HCT116 (cell line): ENCODE measurements around the gene KLHDC10. TPM values are rescaled to one million over a fixed set of nuclear protein-coding genes. Genes with fewer than 3 reads are reported as not detected.

Experiments used
- ATAC-seq: fragments of 200-7000 bp; cut with Tn5 transposase; 2 replicates; pipeline ENCODE4 v1.9.1; 2020; ENCODE audit warnings: mild to moderate bottlenecking, moderate library complexity
- BruUV-seq: library from RNA; stranded (reverse); fragments of 400-500 nt; replicated peaks from 2 replicates; lab custom pipeline; 2021; lab: Mats Ljungman, UMichigan
- CTCF ChIA-PET: fragments of 300-600 bp; sonication (Branson Sonifier 250); formaldehyde crosslinking; loops from one replicate; lab custom pipeline; 2021; ENCODE audit warnings: antibody characterized with exemption; lab: Charles Lee
- POLR2A ChIA-PET: fragments of 300-600, 350-600 bp; sonication (Branson Sonifier 250); formaldehyde crosslinking; loops from one replicate; lab custom pipeline; 2021; ENCODE audit warnings: antibody characterized with exemption; lab: Charles Lee
- RAD21 ChIA-PET, 2 experiments: fragments of 300-600 bp; sonication (Branson Sonifier 250); formaldehyde crosslinking; loops; one replicate each; lab custom pipeline; 2023; ENCODE audit warnings: low total read pairs in 2 of 2; ENCODE audit not compliant: uncharacterized antibody in 2 of 2, unreplicated experiment in 2 of 2, low non-redundant PET in 1 of 2; lab: Charles Lee
- DNase-seq: peaks from one replicate; pipeline ENCODE4 v3.0.0-alpha.2; 2010; ENCODE audit warnings: low read depth, low spot score
- H2AFZ ChIP-seq: fragments of 200-600 bp; shearing (Covaris generic), sonication (generic); 2 replicates; pipeline ENCODE4 v1.6.1; 2017; ENCODE audit warnings: low read depth, mixed run types, mixed read lengths, antibody characterized with exemption, low read length; ENCODE audit not compliant: poor library complexity, severe bottlenecking
- H3K27ac ChIP-seq: 2 replicates; pipeline ENCODE4 v1.5.1; 2012; ENCODE audit warnings: low read depth, low read length
- H3K27me3 ChIP-seq: fragments of 200-600 bp; sonication (generic); 2 replicates; pipeline ENCODE4 v1.6.1; 2016; ENCODE audit warnings: mixed run types, low read length, mixed read lengths; ENCODE audit not compliant: insufficient read depth
- H3K36me3 ChIP-seq, 2 experiments: fragments of 200-500 bp in 1 of 2; fragments of 200-600 bp in 1 of 2; sonication (Bioruptor generic) in 1 of 2; sonication (generic) in 1 of 2; 2 replicates each; pipeline versions ENCODE4 v1.5.1 to v1.6.1; 2014 to 2016; ENCODE audit warnings: low read length in 2 of 2, inconsistent platforms in 1 of 2, mixed read lengths in 1 of 2, mixed run types in 1 of 2; ENCODE audit not compliant: insufficient read depth in 2 of 2, control insufficient read depth in 1 of 2
- H3K4me1 ChIP-seq, 2 experiments: fragments of 200-600 bp in 1 of 2; sonication (generic) in 1 of 2; 2 replicates each; pipeline versions ENCODE4 v1.5.1 to v1.6.1; 2012 to 2017; ENCODE audit warnings: low read length in 2 of 2, inconsistent platforms in 1 of 2, mild to moderate bottlenecking in 1 of 2, mixed read lengths in 1 of 2, mixed run types in 1 of 2, moderate library complexity in 1 of 2; ENCODE audit not compliant: insufficient read depth in 2 of 2, control insufficient read depth in 1 of 2
- H3K4me2 ChIP-seq: fragments of 200-600 bp; sonication (generic); 2 replicates; pipeline ENCODE4 v1.6.1; 2017; ENCODE audit warnings: mixed run types, low read length, mixed read lengths
- H3K4me3 ChIP-seq, 2 experiments: fragments of 200-600 bp in 1 of 2; sonication (generic) in 1 of 2; replicated peaks in 1 of 2; 2 replicates each; pipeline ENCODE4 v1.5.1; 2011 to 2016; ENCODE audit warnings: low read length in 2 of 2, control low read depth in 1 of 2, low read depth in 1 of 2, mild to moderate bottlenecking in 1 of 2, mixed read lengths in 1 of 2, mixed run types in 1 of 2
- H3K79me2 ChIP-seq: fragments of 200-600 bp; sonication (generic); 2 replicates; pipeline ENCODE4 v1.6.1; 2017; ENCODE audit warnings: mild to moderate bottlenecking, mixed run types, low read length, moderate library complexity, mixed read lengths; ENCODE audit not compliant: insufficient read depth
- H3K9ac ChIP-seq: fragments of 200-600 bp; sonication (generic); 2 replicates; pipeline ENCODE4 v1.6.1; 2016; ENCODE audit warnings: low read length, mixed read lengths
- H3K9me2 ChIP-seq: fragments of 200-600 bp; sonication (generic), shearing (Covaris generic); 2 replicates; pipeline ENCODE4 v1.6.1; 2017; ENCODE audit warnings: mixed run types, mild to moderate bottlenecking, moderate library complexity; ENCODE audit not compliant: insufficient read depth
- H3K9me3 ChIP-seq, 2 experiments: fragments of 200-500 bp in 1 of 2; fragments of 200-600 bp in 1 of 2; sonication (Bioruptor generic) in 1 of 2; sonication (generic) in 1 of 2; 2 replicates each; pipeline ENCODE4 v1.6.1; 2014 to 2017; ENCODE audit warnings: low read length in 2 of 2, mixed read lengths in 2 of 2, inconsistent platforms in 1 of 2, low read depth in 1 of 2, mild to moderate bottlenecking in 1 of 2, mixed run types in 1 of 2, moderate library complexity in 1 of 2; ENCODE audit not compliant: control insufficient read depth in 1 of 2, insufficient read depth in 1 of 2
- H4K20me1 ChIP-seq: fragments of 200-600 bp; sonication (generic), shearing (Covaris generic); 2 replicates; pipeline ENCODE4 v1.6.1; 2017; ENCODE audit warnings: mixed run types, mild to moderate bottlenecking, moderate library complexity; ENCODE audit not compliant: insufficient read depth
- ATF3 ChIP-seq: IDR thresholded peaks from 2 replicates; pipeline ENCODE4 v1.6.1; 2012
- EZH2 ChIP-seq: fragments of 200-600 bp; sonication (generic); IDR thresholded peaks from 2 replicates; pipeline ENCODE4 v1.6.1; 2017; ENCODE audit warnings: antibody characterized with exemption, mixed run types
- JUND ChIP-seq: IDR thresholded peaks from 2 replicates; pipeline ENCODE4 v1.6.1; 2012
- POLR2A ChIP-seq: IDR thresholded peaks from 2 replicates; pipeline ENCODE4 v1.7.0; 2011; ENCODE audit warnings: borderline replicate concordance; ENCODE audit not compliant: insufficient read depth, insufficient read length; ENCODE audit errors: extremely low read depth
- RAD21 ChIP-seq: IDR thresholded peaks from 2 replicates; pipeline ENCODE4 v1.6.1; 2012; ENCODE audit warnings: low read depth, mild to moderate bottlenecking
- SP1 ChIP-seq: IDR thresholded peaks from 2 replicates; pipeline ENCODE4 v1.6.1; 2012; ENCODE audit warnings: low read depth
- SRF ChIP-seq: IDR thresholded peaks from 2 replicates; pipeline ENCODE4 v1.6.1; 2012; ENCODE audit warnings: low read depth
- TCF7L2 ChIP-seq: IDR thresholded peaks from 2 replicates; pipeline ENCODE4 v1.7.0; 2011; ENCODE audit warnings: borderline replicate concordance, inconsistent platforms; ENCODE audit not compliant: insufficient read depth, insufficient read length; ENCODE audit errors: extremely low read depth
- ZFX ChIP-seq: fragments of 450-650 bp; IDR thresholded peaks from 2 replicates; pipeline ENCODE4 v1.6.1; 2017
- intact Hi-C: fragments of 100-400 bp; cut with micrococcal nuclease; formaldehyde crosslinking; loops from 2 replicates; pipeline ENCODE4 v1.10.0; 2022
- total RNA-seq: library from RNA; stranded (reverse); gene quantifications from one replicate; pipeline ENCODE4 v1.2.1, GENCODE V29; 2021; ENCODE audit not compliant: unreplicated experiment
- TF ChIP-seq, protein P1 (sequence below): IDR thresholded peaks from 2 replicates; pipeline ENCODE4 v1.6.1; 2011; ENCODE audit warnings: mild to moderate bottlenecking, low read length, moderate library complexity; ENCODE audit not compliant: insufficient replicate concordance; ENCODE audit errors: extremely low read depth
- TF ChIP-seq, protein P2 (sequence below): IDR thresholded peaks from 2 replicates; pipeline ENCODE4 v1.6.1; 2012

Gene KLHDC10
- total RNA-seq, 1 experiment from 2014 or later, result 25.8 TPM

GRCh38 chr7:130131191-130131834, 61.0 kb downstream of the KLHDC10 start:
- no peak overlapping the region for H3K27ac ChIP-seq
- H3K27me3 ChIP-seq, result no peaks in the 10 kb centered on the region
- no peaks in the 10 kb centered on the region for H4K20me1 ChIP-seq
- RAD21 ChIA-PET, result no interaction called here
- peaks cover 11 to 14% of the 10 kb centered on the region in 2 experiments; a peak in 2 of 4 replicates for H3K36me3 ChIP-seq
- CTCF ChIA-PET, result no interaction called here
- BruUV-seq, result no TSS peak
- H3K79me2 ChIP-seq, result no peaks in the 10 kb centered on the region
- no peak overlapping the region for H3K4me2 ChIP-seq
- H2AFZ ChIP-seq, result no peak overlapping the region
- no peak overlapping the region for H3K9ac ChIP-seq
- H3K4me3 ChIP-seq, result no peak overlapping the region
- DNase-seq (no peak), ATAC-seq (no peak)
- TF ChIP-seq ZFX (no peak), SRF (no peak), RAD21 (no peak), TCF7L2 (no peak)
- peaks cover 0 to 8% of the 10 kb centered on the region in 2 experiments; a peak in 2 of 4 replicates for H3K4me1 ChIP-seq
- intact Hi-C loops, result no loop called here
- no peaks in the 10 kb centered on the region for H3K9me3 ChIP-seq
- H3K9me2 ChIP-seq, result no peaks in the 10 kb centered on the region
- POLR2A ChIA-PET, result no interaction called here

DNA sequence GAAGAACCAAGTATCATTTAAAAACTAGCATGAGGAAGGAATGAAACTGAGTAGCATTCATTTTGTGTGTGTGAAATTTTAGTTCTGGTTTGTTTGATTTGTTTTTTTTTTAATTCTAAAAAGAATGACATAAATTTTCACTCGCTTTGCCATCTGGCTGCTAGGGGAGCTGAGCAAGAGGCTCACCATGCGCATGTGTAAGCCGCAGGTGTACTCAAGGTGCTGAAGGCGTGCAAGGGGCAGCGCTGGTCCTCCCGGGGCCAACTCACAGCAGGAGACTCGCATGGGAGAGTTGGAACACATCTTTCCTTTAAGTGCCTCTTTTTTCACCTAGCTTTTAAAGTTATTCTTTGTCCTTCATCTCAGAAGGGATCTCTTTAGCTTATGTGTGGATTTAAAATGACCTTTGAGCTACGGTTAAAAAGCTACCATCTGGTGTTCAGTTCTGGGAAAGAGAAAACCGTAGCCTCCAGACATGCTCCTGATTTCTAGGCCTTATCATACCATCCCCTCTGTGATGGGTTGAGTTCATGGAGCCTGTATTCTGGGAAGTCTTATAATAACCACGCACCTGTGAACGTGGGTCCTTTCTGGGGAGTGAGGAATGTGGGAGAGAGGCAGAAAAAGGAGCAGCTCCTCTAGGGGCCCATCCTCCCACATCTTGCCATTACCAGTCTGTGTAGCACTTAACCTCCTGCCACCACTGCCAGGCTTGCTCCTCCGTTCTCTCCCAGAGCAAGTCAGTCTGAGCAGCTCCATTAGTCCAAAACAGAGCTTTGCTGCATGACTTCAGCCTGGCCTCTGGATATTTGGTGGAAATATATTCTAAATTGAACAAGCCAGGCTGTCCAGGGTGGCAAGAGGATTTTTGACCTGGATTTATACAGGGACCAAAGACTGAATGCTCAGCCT, 61.9 kb downstream of the KLHDC10 start:
- DNase-seq (no peak), ATAC-seq (no peak)
- Histone ChIP-seq H3K79me2 (no peaks in the 10 kb centered on the region), H2AFZ (no peak overlapping the region), H3K4me3 (no peak overlapping the region), H3K9ac (no peak overlapping the region), H3K4me2 (no peak overlapping the region), H3K9me2 (no peaks in the 10 kb centered on the region), H3K4me1 (peaks cover 0 to 8% of the 10 kb centered on the region in 2 experiments; a peak in 2 of 4 replicates), H3K27me3 (no peaks in the 10 kb centered on the region), H3K27ac (no peak overlapping the region), H3K36me3 (peaks cover 11 to 14% of the 10 kb centered on the region in 2 experiments; a peak in 2 of 4 replicates), H3K9me3 (no peaks in the 10 kb centered on the region), H4K20me1 (no peaks in the 10 kb centered on the region)
- POLR2A ChIA-PET, result no interaction called here
- RAD21 ChIA-PET, result no interaction called here
- no TSS peak for BruUV-seq
- intact Hi-C loops, result no loop called here
- TF ChIP-seq SP1, result no peak
- no peak for TF ChIP-seq ATF3
- TF ChIP-seq POLR2A, result no peak
- TF ChIP-seq JUND, result no peak
- TF ChIP-seq, protein P1, sequence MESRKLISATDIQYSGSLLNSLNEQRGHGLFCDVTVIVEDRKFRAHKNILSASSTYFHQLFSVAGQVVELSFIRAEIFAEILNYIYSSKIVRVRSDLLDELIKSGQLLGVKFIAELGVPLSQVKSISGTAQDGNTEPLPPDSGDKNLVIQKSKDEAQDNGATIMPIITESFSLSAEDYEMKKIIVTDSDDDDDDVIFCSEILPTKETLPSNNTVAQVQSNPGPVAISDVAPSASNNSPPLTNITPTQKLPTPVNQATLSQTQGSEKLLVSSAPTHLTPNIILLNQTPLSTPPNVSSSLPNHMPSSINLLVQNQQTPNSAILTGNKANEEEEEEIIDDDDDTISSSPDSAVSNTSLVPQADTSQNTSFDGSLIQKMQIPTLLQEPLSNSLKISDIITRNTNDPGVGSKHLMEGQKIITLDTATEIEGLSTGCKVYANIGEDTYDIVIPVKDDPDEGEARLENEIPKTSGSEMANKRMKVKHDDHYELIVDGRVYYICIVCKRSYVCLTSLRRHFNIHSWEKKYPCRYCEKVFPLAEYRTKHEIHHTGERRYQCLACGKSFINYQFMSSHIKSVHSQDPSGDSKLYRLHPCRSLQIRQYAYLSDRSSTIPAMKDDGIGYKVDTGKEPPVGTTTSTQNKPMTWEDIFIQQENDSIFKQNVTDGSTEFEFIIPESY, result no peak
- no peak for TF ChIP-seq SRF
- TF ChIP-seq, protein P2, sequence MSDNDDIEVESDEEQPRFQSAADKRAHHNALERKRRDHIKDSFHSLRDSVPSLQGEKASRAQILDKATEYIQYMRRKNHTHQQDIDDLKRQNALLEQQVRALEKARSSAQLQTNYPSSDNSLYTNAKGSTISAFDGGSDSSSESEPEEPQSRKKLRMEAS, result no peak
- TF ChIP-seq EZH2, result no peak
- CTCF ChIA-PET, result no interaction called here
